ENCODE results near the gene NRAP. TPM values are rescaled to one million over a fixed set of nuclear protein-coding genes. Genes with fewer than 3 reads are reported as not detected.

Gene NRAP, protein sequence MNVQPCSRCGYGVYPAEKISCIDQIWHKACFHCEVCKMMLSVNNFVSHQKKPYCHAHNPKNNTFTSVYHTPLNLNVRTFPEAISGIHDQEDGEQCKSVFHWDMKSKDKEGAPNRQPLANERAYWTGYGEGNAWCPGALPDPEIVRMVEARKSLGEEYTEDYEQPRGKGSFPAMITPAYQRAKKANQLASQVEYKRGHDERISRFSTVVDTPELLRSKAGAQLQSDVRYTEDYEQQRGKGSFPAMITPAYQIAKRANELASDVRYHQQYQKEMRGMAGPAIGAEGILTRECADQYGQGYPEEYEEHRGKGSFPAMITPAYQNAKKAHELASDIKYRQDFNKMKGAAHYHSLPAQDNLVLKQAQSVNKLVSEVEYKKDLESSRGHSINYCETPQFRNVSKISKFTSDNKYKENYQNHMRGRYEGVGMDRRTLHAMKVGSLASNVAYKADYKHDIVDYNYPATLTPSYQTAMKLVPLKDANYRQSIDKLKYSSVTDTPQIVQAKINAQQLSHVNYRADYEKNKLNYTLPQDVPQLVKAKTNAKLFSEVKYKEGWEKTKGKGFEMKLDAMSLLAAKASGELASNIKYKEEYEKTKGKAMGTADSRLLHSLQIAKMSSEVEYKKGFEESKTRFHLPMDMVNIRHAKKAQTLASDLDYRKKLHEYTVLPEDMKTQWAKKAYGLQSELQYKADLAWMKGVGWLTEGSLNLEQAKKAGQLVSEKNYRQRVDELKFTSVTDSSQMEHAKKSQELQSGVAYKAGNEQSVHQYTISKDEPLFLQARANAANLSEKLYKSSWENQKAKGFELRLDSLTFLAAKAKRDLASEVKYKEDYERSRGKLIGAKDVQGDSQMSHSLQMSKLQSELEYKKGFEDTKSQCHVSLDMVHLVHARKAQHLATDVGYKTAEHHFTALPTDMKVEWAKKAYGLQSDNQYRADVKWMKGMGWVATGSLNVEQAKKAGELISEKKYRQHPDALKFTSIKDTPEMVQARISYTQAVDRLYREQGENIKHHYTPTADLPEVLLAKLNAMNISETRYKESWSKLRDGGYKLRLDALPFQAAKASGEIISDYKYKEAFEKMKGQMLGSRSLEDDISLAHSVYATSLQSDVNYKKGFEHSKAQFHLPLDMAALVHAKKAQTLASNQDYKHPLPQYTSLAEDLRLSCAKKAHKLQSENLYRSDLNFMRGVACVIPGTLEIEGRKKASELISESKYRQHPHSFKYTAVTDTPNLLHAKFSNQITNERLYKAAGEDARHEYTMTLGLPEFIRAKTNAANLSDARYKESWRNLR (N-terminal part only)
- not detected in 2 replicates for total RNA-seq

DNA sequence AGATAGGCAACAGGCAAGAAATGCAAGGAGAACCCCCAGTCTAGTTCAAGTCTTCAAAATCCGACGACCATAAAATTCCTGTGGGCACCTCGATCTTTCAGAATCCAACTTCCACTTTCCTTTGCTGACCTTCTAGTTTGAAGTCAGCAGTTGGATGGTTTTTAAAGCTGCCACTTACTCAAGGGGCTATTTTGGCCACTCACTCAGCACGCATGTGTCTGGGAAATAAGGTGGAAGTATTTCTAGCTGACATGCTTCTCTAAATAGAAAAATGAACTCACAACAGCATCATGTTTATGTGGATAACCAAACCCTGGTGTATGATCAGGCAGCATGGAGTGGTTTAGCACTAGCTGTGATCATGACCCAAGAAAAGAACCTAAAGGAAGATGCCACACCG, at the start of gene NRAP:
Gene NRAP, minus strand, starts transcription at position 134 of the 400 bp plus-strand sequence. CDS start 159 bp downstream, outside the sequence.

DNA sequence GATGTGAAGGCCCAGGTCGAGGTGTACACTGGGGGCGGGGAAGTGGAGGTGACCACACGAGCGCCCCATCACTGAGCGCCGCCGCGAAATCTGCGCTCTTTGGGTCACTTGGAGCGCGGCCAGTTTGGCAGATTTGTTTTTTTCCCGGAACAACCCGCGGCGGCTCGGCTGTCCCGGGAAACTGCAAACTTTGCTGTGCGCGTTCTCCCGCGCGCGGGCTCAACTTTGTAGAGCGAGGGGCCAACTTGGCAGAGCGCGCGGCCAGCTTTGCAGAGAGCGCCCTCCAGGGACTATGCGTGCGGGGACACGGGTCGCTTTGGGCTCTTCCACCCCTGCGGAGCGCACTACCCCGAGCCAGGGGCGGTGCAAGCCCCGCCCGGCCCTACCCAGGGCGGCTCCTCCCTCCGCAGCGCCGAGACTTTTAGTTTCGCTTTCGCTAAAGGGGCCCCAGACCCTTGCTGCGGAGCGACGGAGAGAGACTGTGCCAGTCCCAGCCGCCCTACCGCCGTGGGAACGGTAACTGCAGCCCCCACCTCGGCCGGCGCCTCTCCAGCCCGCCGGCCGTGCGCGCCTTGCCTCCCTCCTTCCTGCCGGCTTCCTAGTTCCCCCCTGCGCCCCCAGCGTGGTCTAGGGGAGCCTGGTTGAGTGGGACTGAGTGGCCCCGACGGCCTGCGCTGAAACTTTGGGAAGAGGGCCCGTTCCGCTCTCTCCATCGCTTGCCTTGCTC, 15.8 kb upstream of the NRAP start, which contains the start of gene CASP7:
Gene CASP7, plus strand, starts transcription at position 450 of the 727 bp plus-strand sequence. CDS start 17,582 bp downstream, outside the sequence.

DNA sequence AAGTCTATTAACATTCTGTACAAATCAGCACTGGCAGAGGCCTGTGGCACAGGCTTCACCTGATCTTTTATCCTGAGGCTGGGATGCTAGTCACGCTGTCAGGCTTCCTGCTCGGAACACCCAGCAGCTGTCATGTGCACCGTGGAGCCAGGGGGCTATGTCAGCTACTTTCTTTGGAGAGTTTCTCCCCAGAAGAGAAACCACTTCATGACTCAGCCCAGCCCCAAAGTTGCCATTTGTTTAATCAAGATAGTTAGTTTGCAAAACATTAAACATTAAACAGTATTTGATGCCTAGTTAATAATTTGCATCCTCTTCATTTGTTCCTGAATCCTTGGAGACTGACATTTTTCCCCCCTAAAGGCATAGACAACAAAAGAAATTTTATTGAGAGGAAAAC, 111.1 kb downstream of the NRAP start, which contains the start of gene HABP2:
Gene HABP2, plus strand, starts transcription at position 353 of the 400 bp plus-strand sequence. CDS start 69 bp downstream, outside the sequence.

Other genes starting within 250 kb of the NRAP start
- gene HABP2, start 111.0 kb downstream of the NRAP start, total RNA-seq: not detected in 2 replicates
- 19.3 and 21.8 TPM in 2 replicates for gene CASP7, start 15.9 kb upstream of the NRAP start, total RNA-seq
- gene PLEKHS1, start 87.6 kb upstream of the NRAP start, total RNA-seq: not detected in 2 replicates
- 2.9 and 3.2 TPM in 2 replicates for gene DCLRE1A, start 190.0 kb upstream of the NRAP start, total RNA-seq
- 23.1 and 45.5 TPM in 2 replicates for gene NHLRC2, start 190.6 kb upstream of the NRAP start, total RNA-seq